ENCODE results near the gene IL1RAP. TPM values are rescaled to one million over a fixed set of nuclear protein-coding genes. Genes with fewer than 3 reads are reported as not detected.

Gene IL1RAP
- total RNA-seq, 1 donor from 2014 or later = 5.1 TPM

DNA sequence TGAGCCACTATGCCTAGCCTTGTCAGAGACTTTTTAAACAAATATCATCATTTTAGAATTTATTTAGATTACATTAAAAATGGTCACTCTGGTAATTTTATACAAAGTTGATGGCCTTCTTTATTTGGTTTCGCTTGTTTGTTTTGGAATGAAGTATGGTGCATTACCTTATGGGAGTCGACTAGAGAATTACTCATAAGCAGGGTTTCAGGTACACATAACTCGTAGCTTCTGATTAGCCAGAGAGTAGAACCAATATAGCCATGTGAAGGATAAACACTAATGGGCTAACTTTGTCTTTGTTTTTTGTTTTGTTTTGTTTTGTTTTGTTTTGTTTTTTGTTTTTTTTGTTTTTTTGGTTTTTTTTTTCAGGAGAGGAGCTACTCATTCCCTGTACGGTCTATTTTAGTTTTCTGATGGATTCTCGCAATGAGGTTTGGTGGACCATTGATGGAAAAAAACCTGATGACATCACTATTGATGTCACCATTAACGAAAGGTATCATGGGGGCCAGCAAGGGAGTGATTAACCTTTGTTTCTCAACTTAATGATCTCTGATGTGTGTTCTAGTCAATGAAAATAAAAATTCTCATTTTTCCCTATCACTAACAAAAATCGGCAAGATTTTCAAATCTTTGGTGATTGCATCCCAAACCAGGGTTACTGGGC lies 113.2 kb downstream of the IL1RAP start:
- no peak for DNase-seq
- Histone ChIP-seq H3K4me3 (no peak overlapping the region), H3K36me3 (peaks cover 38% of the 10 kb centered on the region), H3K27me3 (ENCODE audit: low read depth) (no peaks in the 10 kb centered on the region), H3K4me1 (no peaks in the 10 kb centered on the region), H3K27ac (replicated peaks) (no peak overlapping the region), H3K9me3 (replicated peaks) (no peaks in the 10 kb centered on the region)
- TF ChIP-seq, protein P1, sequence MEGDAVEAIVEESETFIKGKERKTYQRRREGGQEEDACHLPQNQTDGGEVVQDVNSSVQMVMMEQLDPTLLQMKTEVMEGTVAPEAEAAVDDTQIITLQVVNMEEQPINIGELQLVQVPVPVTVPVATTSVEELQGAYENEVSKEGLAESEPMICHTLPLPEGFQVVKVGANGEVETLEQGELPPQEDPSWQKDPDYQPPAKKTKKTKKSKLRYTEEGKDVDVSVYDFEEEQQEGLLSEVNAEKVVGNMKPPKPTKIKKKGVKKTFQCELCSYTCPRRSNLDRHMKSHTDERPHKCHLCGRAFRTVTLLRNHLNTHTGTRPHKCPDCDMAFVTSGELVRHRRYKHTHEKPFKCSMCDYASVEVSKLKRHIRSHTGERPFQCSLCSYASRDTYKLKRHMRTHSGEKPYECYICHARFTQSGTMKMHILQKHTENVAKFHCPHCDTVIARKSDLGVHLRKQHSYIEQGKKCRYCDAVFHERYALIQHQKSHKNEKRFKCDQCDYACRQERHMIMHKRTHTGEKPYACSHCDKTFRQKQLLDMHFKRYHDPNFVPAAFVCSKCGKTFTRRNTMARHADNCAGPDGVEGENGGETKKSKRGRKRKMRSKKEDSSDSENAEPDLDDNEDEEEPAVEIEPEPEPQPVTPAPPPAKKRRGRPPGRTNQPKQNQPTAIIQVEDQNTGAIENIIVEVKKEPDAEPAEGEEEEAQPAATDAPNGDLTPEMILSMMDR (IDR thresholded peaks at IDR 0.05; ENCODE audit: borderline replicate concordance) = no peak
- intact Hi-C loops (cut with micrococcal nuclease) = no loop called here

DNA sequence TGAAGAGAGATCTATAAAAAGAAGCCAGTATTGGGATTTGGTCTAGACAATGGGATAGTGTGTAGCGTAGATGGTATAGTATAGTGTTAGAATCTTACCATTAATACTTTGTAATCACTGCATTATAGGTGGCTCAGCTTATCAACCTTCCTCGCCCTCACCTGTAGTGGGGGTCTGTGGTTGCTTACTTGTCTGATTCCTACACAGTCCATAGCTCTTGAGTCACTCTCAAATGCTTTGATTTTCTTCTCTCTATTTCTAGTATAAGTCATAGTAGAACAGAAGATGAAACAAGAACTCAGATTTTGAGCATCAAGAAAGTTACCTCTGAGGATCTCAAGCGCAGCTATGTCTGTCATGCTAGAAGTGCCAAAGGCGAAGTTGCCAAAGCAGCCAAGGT lies 115.2 kb downstream of the IL1RAP start:
- no peak overlapping the region for H3K4me3 ChIP-seq
- intact Hi-C loops (cut with micrococcal nuclease) = no loop called here
- peaks cover 30% of the 10 kb centered on the region for H3K36me3 ChIP-seq
- no peak overlapping the region for H3K27ac ChIP-seq (replicated peaks)
- H3K9me3 ChIP-seq (replicated peaks) = no peaks in the 10 kb centered on the region
- no peak for DNase-seq
- no peaks in the 10 kb centered on the region for H3K27me3 ChIP-seq (ENCODE audit: low read depth)
- H3K4me1 ChIP-seq = no peaks in the 10 kb centered on the region
- TF ChIP-seq, protein P1 (IDR thresholded peaks at IDR 0.05; ENCODE audit: borderline replicate concordance) = no peak

DNA sequence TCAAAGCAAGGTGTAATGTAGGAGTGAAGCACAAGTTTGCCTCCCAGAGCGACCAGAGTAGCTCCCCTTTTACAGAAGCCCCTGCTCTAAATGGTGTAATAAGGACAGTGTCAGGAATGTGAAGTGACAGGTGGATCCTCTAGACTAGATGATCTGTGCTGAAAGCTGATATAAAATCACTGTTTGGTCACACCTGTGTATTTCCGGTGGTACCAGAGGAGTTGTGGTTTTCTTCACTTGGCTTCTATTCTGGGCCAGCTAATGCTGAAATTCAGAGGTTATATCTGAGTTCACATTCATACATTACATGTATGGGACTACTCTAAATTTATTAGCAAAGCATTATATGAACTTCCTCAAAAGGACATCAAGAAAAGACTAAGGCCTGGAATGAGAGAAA lies 117.4 kb downstream of the IL1RAP start:
- Histone ChIP-seq H3K4me1 (no peaks in the 10 kb centered on the region), H3K4me3 (no peak overlapping the region), H3K9me3 (replicated peaks) (no peaks in the 10 kb centered on the region), H3K27ac (replicated peaks) (no peak overlapping the region), H3K27me3 (ENCODE audit: low read depth) (no peaks in the 10 kb centered on the region), H3K36me3 (peaks cover 22% of the 10 kb centered on the region)
- intact Hi-C loops (cut with micrococcal nuclease) = no loop called here
- TF ChIP-seq, protein P1 (IDR thresholded peaks at IDR 0.05; ENCODE audit: borderline replicate concordance) = no peak
- DNase-seq = no peak

DNA sequence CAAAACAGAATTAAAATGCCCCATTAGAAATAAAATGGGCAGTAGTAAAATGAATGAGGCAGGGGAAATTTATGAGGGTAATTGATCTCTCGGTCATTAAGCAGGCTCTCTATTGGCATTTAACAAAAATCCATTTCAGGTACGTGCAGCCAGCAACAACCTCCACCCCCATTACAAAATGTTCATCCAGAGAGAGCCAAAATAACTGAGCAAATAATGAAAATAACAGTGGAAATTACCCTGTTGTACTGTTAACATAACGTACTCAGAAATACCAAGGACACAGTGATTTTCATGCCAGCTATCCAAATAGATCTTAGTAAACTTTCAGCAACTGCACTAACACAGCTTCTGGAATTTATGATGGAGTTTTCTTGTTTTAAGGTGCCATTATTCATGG lies 127.7 kb downstream of the IL1RAP start:
- DNase-seq = no peak
- no peak overlapping the region for H3K27ac ChIP-seq (replicated peaks)
- H3K4me1 ChIP-seq = no peaks in the 10 kb centered on the region
- no peaks in the 10 kb centered on the region for H3K27me3 ChIP-seq (ENCODE audit: low read depth)
- no peaks in the 10 kb centered on the region for H3K9me3 ChIP-seq (replicated peaks)
- TF ChIP-seq, protein P1 (IDR thresholded peaks at IDR 0.05; ENCODE audit: borderline replicate concordance) = no peak
- intact Hi-C loops (cut with micrococcal nuclease) = no loop called here
- H3K4me3 ChIP-seq = no peak overlapping the region
- H3K36me3 ChIP-seq = no peaks in the 10 kb centered on the region

DNA sequence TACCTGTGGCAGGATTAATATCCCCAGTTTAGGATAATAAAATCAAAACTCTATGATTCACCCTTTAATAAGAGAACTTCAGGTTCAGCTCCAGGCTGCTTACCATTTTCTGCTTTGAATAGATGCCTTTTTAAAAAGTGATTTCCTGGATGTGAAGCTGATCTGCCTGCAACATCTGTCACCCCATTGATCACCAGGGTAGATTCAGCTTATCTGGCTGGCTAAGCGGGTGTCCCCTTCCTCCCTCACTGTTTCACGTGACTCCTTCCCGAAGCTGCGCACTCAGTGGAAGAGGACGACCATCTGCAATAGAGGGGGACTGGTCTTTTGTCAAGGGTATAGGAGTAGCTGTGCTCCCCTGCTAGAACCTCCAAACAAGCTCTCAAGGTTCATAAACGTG lies 128.1 kb downstream of the IL1RAP start:
- TF ChIP-seq, protein P1 (IDR thresholded peaks at IDR 0.05; ENCODE audit: borderline replicate concordance) = no peak
- H3K9me3 ChIP-seq (replicated peaks) = no peaks in the 10 kb centered on the region
- H3K27me3 ChIP-seq (ENCODE audit: low read depth) = no peaks in the 10 kb centered on the region
- H3K36me3 ChIP-seq = no peaks in the 10 kb centered on the region
- intact Hi-C loops (cut with micrococcal nuclease) = no loop called here
- H3K4me1 ChIP-seq = no peaks in the 10 kb centered on the region
- H3K27ac ChIP-seq (replicated peaks) = no peak overlapping the region
- H3K4me3 ChIP-seq = no peak overlapping the region
- no peak for DNase-seq

Data from left ventricle myocardium inferior (tissue), 1 donor.